IMR-90 (cell line): ENCODE data around the gene KCNH5. TPM values are rescaled to one million over a fixed set of nuclear protein-coding genes. Genes with fewer than 3 reads are reported as not detected.

Experiments used
- ATAC-seq: fragments of 200-7000 bp; cut with Tn5 transposase; 2 replicates; pipeline ENCODE4 v1.9.1; 2020; ENCODE audit warnings: low read depth, mild to moderate bottlenecking, moderate library complexity
- BruUV-seq: library from RNA; stranded (reverse); fragments of 400-500 nt; replicated peaks from 2 replicates; lab custom pipeline; 2021; lab: Mats Ljungman, UMichigan
- CTCF ChIA-PET: fragments of 300-600 bp; formaldehyde crosslinking; extraction: SDS; loops from one replicate; lab custom pipeline; 2021; ENCODE audit warnings: antibody characterized with exemption; lab: Yijun Ruan, JAX
- POLR2A ChIA-PET: fragments of 300-600 bp; sonication (Branson Sonifier 250); formaldehyde crosslinking; loops from one replicate; lab custom pipeline; 2022; ENCODE audit warnings: antibody characterized with exemption; ENCODE audit not compliant: unreplicated experiment; lab: Charles Lee
- DNase-seq: peaks from one replicate; pipeline ENCODE4 v3.0.0; 2013
- H2AFZ ChIP-seq: replicated peaks from 2 replicates; pipeline ENCODE3; 2013; ENCODE audit warnings: low read length, mild to moderate bottlenecking; ENCODE audit not compliant: poor library complexity
- H2AK5ac ChIP-seq: 2 replicates; pipeline ENCODE4 v1.6.1; 2013; ENCODE audit warnings: low read depth, low read length, inconsistent platforms
- H2AK9ac ChIP-seq: replicated peaks from 2 replicates; pipeline ENCODE3; 2013; ENCODE audit warnings: mild to moderate bottlenecking, low read depth, low read length, moderate library complexity; ENCODE audit not compliant: poor library complexity
- H2BK120ac ChIP-seq: 2 replicates; pipeline ENCODE4 v1.6.1; 2013; ENCODE audit warnings: low read depth, low read length, inconsistent platforms
- H2BK15ac ChIP-seq: 3 replicates; pipeline ENCODE4 v1.6.1; 2013; ENCODE audit warnings: low read depth, low read length, inconsistent platforms
- H2BK20ac ChIP-seq: 2 replicates; pipeline ENCODE4 v1.6.1; 2013; ENCODE audit warnings: low read depth, mild to moderate bottlenecking, inconsistent platforms, low read length, moderate library complexity
- H2BK5ac ChIP-seq: 2 replicates; pipeline ENCODE4 v1.6.1; 2013; ENCODE audit warnings: mild to moderate bottlenecking, low read depth, low read length, inconsistent platforms; ENCODE audit not compliant: poor library complexity, severe bottlenecking
- H3K14ac ChIP-seq: replicated peaks from 2 replicates; pipeline ENCODE4 v1.6.1; 2013; ENCODE audit warnings: low read depth, low read length, inconsistent platforms
- H3K18ac ChIP-seq: 2 replicates; pipeline ENCODE4 v1.6.1; 2013; ENCODE audit warnings: low read depth, low read length, control low read depth
- H3K23ac ChIP-seq: 2 replicates; pipeline ENCODE4 v1.6.1; 2013; ENCODE audit warnings: low read depth, low read length, inconsistent platforms
- H3K27ac ChIP-seq: 2 replicates; pipeline ENCODE4 v1.5.1; 2013; ENCODE audit warnings: mild to moderate bottlenecking, control low read depth, low read length; ENCODE audit not compliant: insufficient read depth
- H3K27me3 ChIP-seq: 2 replicates; pipeline ENCODE4 v1.6.1; 2013; ENCODE audit warnings: low read length; ENCODE audit not compliant: control insufficient read depth, insufficient read depth
- H3K36me3 ChIP-seq: 2 replicates; pipeline ENCODE4 v1.6.1; 2013; ENCODE audit warnings: low read length, mixed read lengths; ENCODE audit not compliant: control insufficient read depth, insufficient read depth
- H3K4ac ChIP-seq: 2 replicates; pipeline ENCODE4 v1.6.1; 2013; ENCODE audit warnings: low read depth, low read length, inconsistent platforms
- H3K4me1 ChIP-seq: 2 replicates; pipeline ENCODE4 v1.6.1; 2013; ENCODE audit warnings: low read length, mixed read lengths; ENCODE audit not compliant: control insufficient read depth, insufficient read depth
- H3K4me2 ChIP-seq: 2 replicates; pipeline ENCODE4 v1.6.1; 2013; ENCODE audit warnings: low read depth, mild to moderate bottlenecking, control low read depth, low read length, moderate library complexity
- H3K4me3 ChIP-seq: 2 replicates; pipeline ENCODE4 v1.5.1; 2013; ENCODE audit warnings: low read depth, mild to moderate bottlenecking, control low read depth, low read length, moderate library complexity; ENCODE audit not compliant: insufficient read depth
- H3K56ac ChIP-seq: 2 replicates; pipeline ENCODE4 v1.6.1; 2013; ENCODE audit warnings: low read length, inconsistent platforms; ENCODE audit not compliant: insufficient read depth; ENCODE audit errors: extremely low read depth
- H3K79me1 ChIP-seq, 2 experiments: 2 replicates each; pipeline ENCODE4 v1.6.1; 2013; ENCODE audit warnings: low read length in 2 of 2, inconsistent platforms in 1 of 2, low read depth in 1 of 2
- H3K9ac ChIP-seq: 2 replicates; pipeline ENCODE4 v1.6.1; 2013; ENCODE audit warnings: low read depth, low read length, control low read depth
- H3K9me1 ChIP-seq: 2 replicates; pipeline ENCODE4 v1.6.1; 2013; ENCODE audit warnings: low read length, inconsistent platforms; ENCODE audit not compliant: insufficient read depth
- H3K9me3 ChIP-seq: 2 replicates; pipeline ENCODE4 v1.6.1; 2013; ENCODE audit warnings: low read length; ENCODE audit not compliant: control insufficient read depth, insufficient read depth
- H4K20me1 ChIP-seq: 2 replicates; pipeline ENCODE4 v1.6.1; 2013; ENCODE audit warnings: low read length, inconsistent platforms; ENCODE audit not compliant: insufficient read depth
- H4K5ac ChIP-seq: 2 replicates; pipeline ENCODE4 v1.6.1; 2013; ENCODE audit warnings: mild to moderate bottlenecking, low read depth, low read length, control low read depth
- H4K8ac ChIP-seq, 2 experiments: 2 replicates each; pipeline ENCODE4 v1.6.1; 2013; ENCODE audit warnings: low read depth in 2 of 2, low read length in 2 of 2, control low read depth in 1 of 2, inconsistent platforms in 1 of 2
- H4K91ac ChIP-seq: 2 replicates; pipeline ENCODE4 v1.6.1; 2013; ENCODE audit warnings: low read depth, low read length, inconsistent platforms; ENCODE audit not compliant: insufficient read depth
- BHLHE40 ChIP-seq: fragments of 150-350 bp; IDR thresholded peaks from 2 replicates; pipeline ENCODE4 v1.6.1; 2016; ENCODE audit warnings: mild to moderate bottlenecking, low read depth, low read length
- CEBPB ChIP-seq: IDR thresholded peaks from 2 replicates; pipeline ENCODE4 v1.6.1; 2012; ENCODE audit warnings: low read depth, low read length, improper control_type of control experiment
- CHD1 ChIP-seq: IDR thresholded peaks from 2 replicates; pipeline ENCODE4 v1.6.1; 2012; ENCODE audit warnings: low read depth, low read length, improper control_type of control experiment
- CTCF ChIP-seq: conservative IDR thresholded peaks from 2 replicates; pipeline ENCODE4 v1.5.1; 2012; ENCODE audit warnings: mild to moderate bottlenecking, low read depth, low read length, improper control_type of control experiment
- ELK1 ChIP-seq: fragments of 150-350 bp; IDR thresholded peaks from 2 replicates; pipeline ENCODE4 v1.6.1; 2016; ENCODE audit warnings: low read depth, mild to moderate bottlenecking, low read length, moderate library complexity, borderline replicate concordance
- FOS ChIP-seq: fragments of 150-350 bp; IDR thresholded peaks from 2 replicates; pipeline ENCODE4 v1.6.1; 2016; ENCODE audit warnings: low read depth, low read length
- MAFK ChIP-seq: IDR thresholded peaks from 2 replicates; pipeline ENCODE4 v1.6.1; 2012; ENCODE audit warnings: low read depth, low read length, improper control_type of control experiment
- MAZ ChIP-seq: IDR thresholded peaks from 2 replicates; pipeline ENCODE4 v1.6.1; 2012; ENCODE audit warnings: low read depth, mild to moderate bottlenecking, low read length, improper control_type of control experiment, moderate library complexity, borderline replicate concordance
- MXI1 ChIP-seq: IDR thresholded peaks from 2 replicates; pipeline ENCODE4 v1.6.1; 2012; ENCODE audit warnings: low read depth, mild to moderate bottlenecking, low read length, moderate library complexity, borderline replicate concordance
- POLR2A ChIP-seq: IDR thresholded peaks from 2 replicates; pipeline ENCODE4 v1.6.1; 2012; ENCODE audit warnings: mild to moderate bottlenecking, low read depth, low read length
- RAD21 ChIP-seq: IDR thresholded peaks from 2 replicates; pipeline ENCODE4 v1.6.1; 2012; ENCODE audit warnings: low read length, improper control_type of control experiment
- RCOR1 ChIP-seq: IDR thresholded peaks from 2 replicates; pipeline ENCODE4 v1.6.1; 2012; ENCODE audit warnings: mild to moderate bottlenecking, low read length, improper control_type of control experiment; ENCODE audit not compliant: insufficient replicate concordance
- SMC3 ChIP-seq: fragments of 150-350 bp; IDR thresholded peaks from 2 replicates; pipeline ENCODE4 v1.6.1; 2016; ENCODE audit warnings: low read depth, mild to moderate bottlenecking, antibody characterized with exemption, low read length, moderate library complexity
- USF2 ChIP-seq: fragments of 150-350 bp; IDR thresholded peaks from 2 replicates; pipeline ENCODE4 v1.6.1; 2017; ENCODE audit warnings: mild to moderate bottlenecking, antibody characterized with exemption, low read length, low read depth
- WGBS, 2 experiments: methylation state at CpG; one replicate each; pipeline versions ENCODE4 v1.1.5 to v1.1.7; 2013; ENCODE audit warnings: missing lambda C conversion rate in 2 of 2; ENCODE audit not compliant: insufficient read length in 1 of 2; ENCODE audit errors: extremely low coverage in 2 of 2; 5-methylcytosine and 5-hydroxymethylcytosine counted together
- dilution Hi-C: fragments of 300-500 bp; cut with HindIII; formaldehyde crosslinking; loops from one replicate; pipeline ENCODE4 v1.14.3; 2018; ENCODE audit warnings: low sequenced_read_pairs; ENCODE audit not compliant: unreplicated experiment
- in situ Hi-C: fragments of 300-500 bp; cut with MboI; formaldehyde crosslinking; loops from 3 replicates; pipeline ENCODE4 v1.14.3; 2019; ENCODE audit warnings: low sequenced_read_pairs, inconsistent platforms, mixed read lengths
- intact Hi-C: fragments of 100-400 bp; cut with micrococcal nuclease; formaldehyde crosslinking; loops from 2 replicates; pipeline ENCODE4 v1.10.0; 2022
- polyA plus RNA-seq, 3 experiments: library from polyadenylated mRNA; depleted of rRNA; stranded (reverse); fragments of >200 nt; gene quantifications; 2 replicates each; pipeline ENCODE4 v1.2.3, GENCODE V29; 2012; ENCODE audit warnings: low replicate concordance in 1 of 3
- total RNA-seq: library from RNA; depleted of rRNA; stranded (reverse); fragments of >200 nt; gene quantifications from 2 replicates; pipeline ENCODE4 v1.2.3, GENCODE V29; 2012

Gene KCNH5
- total and polyA plus RNA-seq, 2 of the 4 experiments (the other 2 are of a cell fraction): under 0.01 to 0.03 TPM

GRCh38 chr14:63091394-63091996 is 46.2 kb upstream of the KCNH5 start:
- no TSS peak for BruUV-seq
- Histone ChIP-seq H4K91ac (no peak overlapping the region), H3K4me3 (no peak overlapping the region), H3K27me3 (0 out of 2 replicates have a peak, but pooled peaks cover 2% of the 10 kb centered on the region), H3K9ac (no peak overlapping the region), H2BK15ac (no peak overlapping the region), H3K27ac (no peak overlapping the region), H3K14ac (no peak overlapping the region), H3K36me3 (no peaks in the 10 kb centered on the region), H3K4ac (no peak overlapping the region), H2BK20ac (no peak overlapping the region), H3K23ac (no peak overlapping the region), H3K4me2 (no peak overlapping the region), H2AK5ac (no peak overlapping the region), H3K18ac (no peak overlapping the region), H3K9me3 (no peaks in the 10 kb centered on the region), H4K8ac (no peak overlapping the region), H2AK9ac (no peak overlapping the region), H3K4me1 (no peaks in the 10 kb centered on the region), H3K9me1 (no peaks in the 10 kb centered on the region), H2BK5ac (no peak overlapping the region), H3K56ac (no peak overlapping the region), H3K79me1 (no peaks in the 10 kb centered on the region), H2BK120ac (no peak overlapping the region), H2AFZ (no peak overlapping the region), H4K20me1 (no peaks in the 10 kb centered on the region), H4K5ac (no peak overlapping the region)
- dilution Hi-C loops: no loop called here
- CTCF ChIA-PET: no interaction called here
- TF ChIP-seq RAD21: no peak
- no peak for TF ChIP-seq MAFK
- TF ChIP-seq CTCF: no peak
- no peak for TF ChIP-seq FOS
- TF ChIP-seq MXI1: no peak
- TF ChIP-seq CHD1: no peak
- no peak for TF ChIP-seq USF2
- TF ChIP-seq MAZ: no peak
- TF ChIP-seq ELK1: no peak
- TF ChIP-seq RCOR1: no peak
- TF ChIP-seq CEBPB: no peak
- TF ChIP-seq POLR2A: no peak
- TF ChIP-seq SMC3: no peak
- TF ChIP-seq BHLHE40: no peak
- in situ Hi-C loops: no loop called here
- no CpG with 5 or more reads among the region's 5 CpGs for WGBS, 2 experiments
- DNase-seq (no peak), ATAC-seq (no peak)
- intact Hi-C loops: no loop called here
- POLR2A ChIA-PET: no interaction called here
